HEK293 (cell line): Measurements from ENCODE around the gene ASPSCR1.

Experiments used
- HOXC10 ChIP-seq: sonication (generic); formaldehyde crosslinking; IDR thresholded peaks from 2 replicates; pipeline ENCODE4 v1.8.1; 2023; ENCODE audit warnings: mild to moderate bottlenecking, missing genetic modification reagents
- KLF10 ChIP-seq: fragments of 450-650 bp; IDR thresholded peaks from 2 replicates; pipeline ENCODE4 v1.5.1; 2018; ENCODE audit warnings: missing biosample characterization, mild to moderate bottlenecking, missing genetic modification characterization
- KLF8 ChIP-seq: fragments of 450-650 bp; formaldehyde crosslinking; IDR thresholded peaks from 2 replicates; pipeline ENCODE4 v1.5.1; 2016; ENCODE audit warnings: missing biosample characterization, missing genetic modification characterization
- ZFHX2 ChIP-seq: fragments of 450-650 bp; formaldehyde crosslinking; conservative IDR thresholded peaks from 2 replicates; pipeline ENCODE4 v1.5.1; 2016; ENCODE audit warnings: missing biosample characterization, missing genetic modification characterization
- ZFP3 ChIP-seq: fragments of 450-650 bp; formaldehyde crosslinking; IDR thresholded peaks from 2 replicates; pipeline ENCODE4 v1.5.1; 2016; ENCODE audit warnings: low read depth, missing biosample characterization, missing genetic modification characterization
- ZNF138 ChIP-seq: fragments of 450-650 bp; formaldehyde crosslinking; IDR thresholded peaks from 2 replicates; pipeline ENCODE4 v1.5.1; 2016; ENCODE audit warnings: missing biosample characterization, missing genetic modification characterization, borderline replicate concordance
- ZNF354C ChIP-seq: fragments of 450-650 bp; formaldehyde crosslinking; IDR thresholded peaks from 2 replicates; pipeline ENCODE4 v1.5.1; 2016; ENCODE audit warnings: missing biosample characterization, missing genetic modification characterization, low read depth, borderline replicate concordance
- ZNF521 ChIP-seq: fragments of 450-650 bp; formaldehyde crosslinking; IDR thresholded peaks from 2 replicates; pipeline ENCODE4 v1.5.1; 2017; ENCODE audit warnings: missing biosample characterization, mild to moderate bottlenecking, missing genetic modification characterization
- ZNF600 ChIP-seq: fragments of 450-650 bp; formaldehyde crosslinking; IDR thresholded peaks from 2 replicates; pipeline ENCODE4 v1.5.1; 2016; ENCODE audit warnings: missing biosample characterization, missing genetic modification characterization
- ZNF677 ChIP-seq: fragments of 450-650 bp; IDR thresholded peaks from 2 replicates; pipeline ENCODE4 v1.5.0; 2018; ENCODE audit warnings: missing biosample characterization, mild to moderate bottlenecking, missing genetic modification characterization, moderate library complexity
- ZSCAN23 ChIP-seq: fragments of 450-650 bp; formaldehyde crosslinking; IDR thresholded peaks from 2 replicates; pipeline ENCODE4 v1.5.1; 2016; ENCODE audit warnings: missing biosample characterization, missing genetic modification characterization
- TF ChIP-seq, protein P1 (sequence below): fragments of 450-650 bp; formaldehyde crosslinking; IDR thresholded peaks from 2 replicates; pipeline ENCODE4 v1.5.1; 2016; ENCODE audit warnings: missing biosample characterization, missing genetic modification characterization
- TF ChIP-seq, protein P2 (sequence below): fragments of 450-650 bp; formaldehyde crosslinking; IDR thresholded peaks from 2 replicates; pipeline ENCODE4 v1.5.1; 2016; ENCODE audit warnings: missing biosample characterization, missing genetic modification characterization
- TF ChIP-seq, protein P3 (sequence below): fragments of 450-650 bp; formaldehyde crosslinking; IDR thresholded peaks from 2 replicates; pipeline ENCODE4 v1.5.1; 2016; ENCODE audit warnings: missing biosample characterization, missing genetic modification characterization

Gene ASPSCR1

DNA sequence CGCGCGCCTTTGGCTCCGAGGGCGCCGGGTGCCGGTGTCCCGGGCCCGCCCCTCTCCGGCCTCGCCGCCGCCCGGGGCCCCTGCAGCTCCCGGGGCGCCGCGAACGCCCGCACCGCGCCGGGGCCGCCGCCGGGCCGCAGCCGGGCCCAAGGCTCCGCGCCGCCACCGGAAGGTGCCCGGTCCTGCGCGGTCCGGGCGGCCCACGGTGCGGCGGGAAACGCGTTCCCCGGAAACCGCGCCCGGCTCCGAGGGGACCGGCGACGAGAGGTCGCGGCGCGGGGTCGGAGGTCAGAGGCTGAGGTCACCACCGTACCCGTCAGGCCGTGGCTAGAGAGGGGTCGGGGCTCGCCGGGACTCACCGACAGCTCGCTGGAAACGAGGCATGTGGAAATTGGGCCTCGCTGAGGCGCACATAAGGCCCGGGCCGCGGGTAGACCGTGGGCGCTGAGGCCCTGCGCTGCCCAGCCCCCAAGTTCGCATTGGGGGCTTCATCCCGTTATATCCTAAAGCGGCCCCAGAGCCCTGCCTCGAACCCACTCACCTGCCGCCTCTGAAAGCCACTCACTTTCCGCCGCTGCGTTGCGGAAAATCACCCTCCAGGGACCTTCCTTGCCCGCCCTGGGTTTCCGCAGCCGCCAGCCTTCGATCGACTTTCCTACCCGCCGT lies 88.3 kb downstream of the ASPSCR1 start, which contains the start of gene DUS1L (continued):
- TF ChIP-seq ZSCAN23 (tag by site-specific recombination) (0 out of 2 replicates have a peak, but pooled peaks have one; percentile 42), ZNF138 (tag by site-specific recombination) (no peak), KLF8 (peak; percentile 83; the same call in 1 of the 2 replicates), ZFP3 (tag by site-specific recombination) (no peak), HOXC10 (CRISPR knock-in tag) (peak; percentile 10; the same call in 1 of the 2 replicates), ZNF677 (peak; percentile 65), ZNF354C (tag by site-specific recombination) (no peak), ZFHX2 (tag by site-specific recombination) (peak; percentile 83), ZNF521 (tag by site-specific recombination) (no peak), KLF10 (tag by site-specific recombination) (peak; percentile 65; the same call in 1 of the 2 replicates), ZNF600 (tag by site-specific recombination) (no peak)
- TF ChIP-seq, protein P1, sequence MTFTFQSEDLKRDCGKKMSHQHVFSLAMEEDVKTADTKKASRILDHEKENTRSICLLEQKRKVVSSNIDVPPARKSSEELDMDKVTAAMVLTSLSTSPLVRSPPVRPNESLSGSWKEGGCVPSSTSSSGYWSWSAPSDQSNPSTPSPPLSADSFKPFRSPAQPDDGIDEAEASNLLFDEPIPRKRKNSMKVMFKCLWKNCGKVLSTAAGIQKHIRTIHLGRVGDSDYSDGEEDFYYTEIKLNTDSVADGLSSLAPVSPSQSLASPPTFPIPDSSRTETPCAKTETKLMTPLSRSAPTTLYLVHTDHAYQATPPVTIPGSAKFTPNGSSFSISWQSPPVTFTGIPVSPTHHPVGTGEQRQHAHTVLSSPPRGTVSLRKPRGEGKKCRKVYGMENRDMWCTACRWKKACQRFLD (tag by site-specific recombination): no peak
- TF ChIP-seq, protein P2, sequence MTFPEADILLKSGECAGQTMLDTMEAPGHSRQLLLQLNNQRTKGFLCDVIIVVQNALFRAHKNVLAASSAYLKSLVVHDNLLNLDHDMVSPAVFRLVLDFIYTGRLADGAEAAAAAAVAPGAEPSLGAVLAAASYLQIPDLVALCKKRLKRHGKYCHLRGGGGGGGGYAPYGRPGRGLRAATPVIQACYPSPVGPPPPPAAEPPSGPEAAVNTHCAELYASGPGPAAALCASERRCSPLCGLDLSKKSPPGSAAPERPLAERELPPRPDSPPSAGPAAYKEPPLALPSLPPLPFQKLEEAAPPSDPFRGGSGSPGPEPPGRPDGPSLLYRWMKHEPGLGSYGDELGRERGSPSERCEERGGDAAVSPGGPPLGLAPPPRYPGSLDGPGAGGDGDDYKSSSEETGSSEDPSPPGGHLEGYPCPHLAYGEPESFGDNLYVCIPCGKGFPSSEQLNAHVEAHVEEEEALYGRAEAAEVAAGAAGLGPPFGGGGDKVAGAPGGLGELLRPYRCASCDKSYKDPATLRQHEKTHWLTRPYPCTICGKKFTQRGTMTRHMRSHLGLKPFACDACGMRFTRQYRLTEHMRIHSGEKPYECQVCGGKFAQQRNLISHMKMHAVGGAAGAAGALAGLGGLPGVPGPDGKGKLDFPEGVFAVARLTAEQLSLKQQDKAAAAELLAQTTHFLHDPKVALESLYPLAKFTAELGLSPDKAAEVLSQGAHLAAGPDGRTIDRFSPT: peak; percentile 54; the same call in 1 of the 2 replicates
- TF ChIP-seq, protein P3, sequence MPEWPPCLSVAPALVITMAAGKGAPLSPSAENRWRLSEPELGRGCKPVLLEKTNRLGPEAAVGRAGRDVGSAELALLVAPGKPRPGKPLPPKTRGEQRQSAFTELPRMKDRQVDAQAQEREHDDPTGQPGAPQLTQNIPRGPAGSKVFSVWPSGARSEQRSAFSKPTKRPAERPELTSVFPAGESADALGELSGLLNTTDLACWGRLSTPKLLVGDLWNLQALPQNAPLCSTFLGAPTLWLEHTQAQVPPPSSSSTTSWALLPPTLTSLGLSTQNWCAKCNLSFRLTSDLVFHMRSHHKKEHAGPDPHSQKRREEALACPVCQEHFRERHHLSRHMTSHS (tag by site-specific recombination): no peak
